H1 (cell line): ENCODE results near the gene FLT4. TPM values are rescaled to one million over a fixed set of nuclear protein-coding genes. Genes with fewer than 3 reads are reported as not detected.

Experiments used
- POLR2A ChIP-seq, 2 experiments: IDR thresholded peaks; 1 replicate in 1 of 2; 2 replicates in 1 of 2; pipeline ENCODE4 v1.6.1; 2011; ENCODE audit warnings: low read depth in 2 of 2, low read length in 2 of 2, mild to moderate bottlenecking in 2 of 2; ENCODE audit errors: control extremely low read depth in 1 of 2
- RXRA ChIP-seq: IDR thresholded peaks from 2 replicates; pipeline ENCODE4 v1.6.1; 2011; ENCODE audit warnings: low read depth, mild to moderate bottlenecking, low read length, moderate library complexity; ENCODE audit not compliant: insufficient read depth
- TAF7 ChIP-seq: optimal IDR thresholded peaks from 2 replicates; pipeline ENCODE3; 2011; ENCODE audit warnings: low read depth, mild to moderate bottlenecking, inconsistent platforms, low read length, moderate library complexity, borderline replicate concordance
- polyA plus RNA-seq, 7 experiments: library from polyadenylated mRNA; depleted of rRNA in 3 of 7; stranded (reverse) in 5 of 7; unstranded in 2 of 7; fragments of >200 nt in 5 of 7; fragments of 200-250 nt in 2 of 7; gene quantifications; 1 replicate in 5 of 7; 2 replicates in 1 of 7; 4 replicates in 1 of 7; pipeline versions ENCODE4 v1.2.1 to v1.2.3, GENCODE V29; 2011 to 2013; ENCODE audit warnings: missing spikeins in 2 of 7, mixed read lengths in 2 of 7
- total RNA-seq: library from RNA; stranded (reverse); fragmentation: NEBNext Ultra II Directional; extraction: Animal tissue kit (Norgen Biotek cat#: 25700); gene quantifications from 2 replicates; pipeline ENCODE4 v1.2.1, GENCODE V29; 2021

The FLT4 gene
- total and polyA plus RNA-seq, 2 of the 8 experiments (the other 6 are each of a cell fraction or from before 2014, with no cell fraction given), result 6.5 to 7.7 TPM

DNA sequence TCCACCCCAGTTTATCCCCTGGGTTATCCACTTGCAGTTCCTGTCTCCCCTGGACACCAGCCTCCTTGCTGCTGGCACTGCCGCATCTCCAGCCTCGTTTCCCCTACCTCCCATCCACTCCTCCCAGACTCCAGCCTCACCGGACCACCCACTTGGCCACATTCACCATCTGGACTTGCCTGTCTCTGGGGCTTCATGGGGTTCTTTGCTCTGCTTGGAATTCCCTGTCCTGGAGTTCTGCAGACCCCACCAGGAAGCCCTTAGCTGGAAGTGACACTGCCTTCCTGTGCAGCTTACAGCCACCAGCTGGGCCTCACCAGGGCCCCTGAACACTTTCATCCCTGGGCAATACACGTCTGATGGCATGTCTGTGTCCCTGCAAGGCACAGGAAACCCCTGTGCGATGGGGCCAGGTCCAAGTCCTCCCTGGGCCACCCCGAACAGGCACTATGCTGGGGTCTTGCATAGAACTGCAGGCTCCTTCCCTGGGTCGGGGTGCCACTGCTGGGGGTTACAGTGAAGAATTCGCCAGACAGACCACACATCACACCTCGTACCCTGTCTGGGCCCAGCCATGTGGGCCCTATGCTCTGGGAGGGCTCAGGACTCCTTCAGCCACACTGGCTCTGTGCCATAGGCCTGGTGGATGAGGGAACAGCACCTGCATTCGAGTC, 3.0 kb downstream of the FLT4 start (continued):
- no peak for TF ChIP-seq POLR2A (IDR thresholded peaks at IDR 0.05; ENCODE audit: control extremely low read depth in 1 of 2, low read depth in 2 of 2, low read length in 2 of 2)
- no peak for TF ChIP-seq RXRA
- no peak for TF ChIP-seq TAF7
- TF ChIP-seq, all 59 proteins: peak for 0
